Naive B cell (primary cell): Measurements from ENCODE around the gene SLC35F3. TPM values are rescaled to one million over a fixed set of nuclear protein-coding genes. Genes with fewer than 3 reads are reported as not detected.
A peak's percentile ranks its signal among the peaks of the same experiment; 100 is the strongest.
"Not testable (repeated sequence)": the region's sequence is repeated elsewhere in the genome, so short reads cannot be mapped to it uniquely, and the experiment has no call there.

ENCODE experiments used
- ATAC-seq, 2 donors: fragments of 150-1000 bp; cut with Tn5 transposase; 2 replicates each; pipeline ENCODE4 v1.10.0; 2021; ENCODE audit warnings: low read depth in 2 of 2, mild to moderate bottlenecking in 2 of 2, moderate library complexity in 2 of 2
- DNase-seq: peaks from one replicate; pipeline ENCODE4 v3.0.0; 2022
- H3K27ac Mint-ChIP-seq, 6 donors: one replicate each; pipeline ENCODE4 v1.8.0; 2020 to 2022; ENCODE audit warnings: mild to moderate bottlenecking in 6 of 6, mixed read lengths in 6 of 6, moderate library complexity in 5 of 6, inconsistent platforms in 2 of 6
- H3K27me3 Mint-ChIP-seq, 3 donors: one replicate each; pipeline ENCODE4 v1.8.0; 2021 to 2022; ENCODE audit warnings: mixed read lengths in 3 of 3, mild to moderate bottlenecking in 1 of 3
- H3K36me3 Mint-ChIP-seq, 2 donors: one replicate each; pipeline ENCODE4 v1.8.0; 2020 to 2022; ENCODE audit warnings: mixed read lengths in 2 of 2, inconsistent platforms in 1 of 2, mild to moderate bottlenecking in 1 of 2
- H3K4me1 Mint-ChIP-seq, 3 donors: one replicate each; pipeline ENCODE4 v1.8.0; 2020 to 2022; ENCODE audit warnings: mixed read lengths in 3 of 3, inconsistent platforms in 1 of 3, mild to moderate bottlenecking in 1 of 3, moderate library complexity in 1 of 3
- H3K4me3 Mint-ChIP-seq, 8 donors: one replicate each; pipeline ENCODE4 v1.8.0; 2020 to 2022; ENCODE audit warnings: mild to moderate bottlenecking in 8 of 8, mixed read lengths in 8 of 8, moderate library complexity in 8 of 8, inconsistent platforms in 2 of 8
- H3K9me3 Mint-ChIP-seq, 7 donors: one replicate each; pipeline ENCODE4 v1.8.0; 2020 to 2022; ENCODE audit warnings: mixed read lengths in 7 of 7, mild to moderate bottlenecking in 5 of 7, inconsistent platforms in 2 of 7, moderate library complexity in 1 of 7
- polyA plus RNA-seq, 6 donors: library from polyadenylated mRNA; unstranded; fragments of 300-500 nt; fragmentation: Illumina TruSeq; gene quantifications; one replicate each; pipeline ENCODE4 v1.2.3, GENCODE V29; 2021; ENCODE audit warnings: low read depth in 6 of 6

The SLC35F3 gene
- polyA plus RNA-seq, 6 donors from 2014 or later, result not detected

DNA sequence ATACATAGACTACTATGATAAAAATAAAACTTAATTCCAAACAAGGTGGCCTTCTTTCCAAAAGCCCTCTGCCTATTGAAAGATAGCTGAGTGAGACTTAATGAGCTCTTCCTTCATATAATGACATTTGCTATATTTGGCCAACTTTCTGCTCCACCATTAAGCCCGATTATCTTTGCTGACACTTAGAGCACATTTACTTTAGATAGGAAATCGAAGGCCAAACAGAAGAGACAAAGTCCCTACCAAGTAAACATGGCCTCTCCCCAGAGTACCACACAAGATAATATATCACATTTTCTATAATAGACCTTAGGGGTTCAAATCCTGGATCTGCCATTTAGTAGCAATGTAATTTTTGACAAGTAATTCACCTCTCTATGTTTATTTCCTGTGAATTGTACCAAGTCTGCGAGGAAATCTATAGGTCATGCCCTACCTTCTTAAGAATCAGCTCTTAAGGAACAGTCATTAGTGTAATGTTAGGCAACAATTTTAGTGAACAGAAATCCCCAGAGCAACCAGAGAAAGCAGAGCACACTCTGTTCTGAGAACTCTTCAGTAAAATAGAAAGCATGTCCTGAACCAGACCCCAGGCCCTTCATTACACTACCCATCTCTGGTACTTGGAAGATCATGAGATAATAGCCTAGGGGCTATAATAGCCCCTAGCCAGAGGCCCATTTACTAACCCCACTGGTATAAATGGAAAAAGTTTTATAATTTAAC, 451.5 kb downstream of the SLC35F3 start:
- Mint-ChIP-seq H3K36me3 (no peaks in the 10 kb centered on the region), H3K4me1 (no peaks in the 10 kb centered on the region), H3K9me3 (peaks cover 0 to 6% (median 0%) of the 10 kb centered on the region in 7 donors), H3K27ac (peak overlapping the region in 2 of 6 donors; percentile 36 to 66), H3K4me3 (peak overlapping the region in 6 of 8 donors; percentile 67 to 86 (median 82)), H3K27me3 (peaks cover 17 to 32% (median 22%) of the 10 kb centered on the region in 3 donors)
- no peak for DNase-seq
- ATAC-seq, result no peak

DNA sequence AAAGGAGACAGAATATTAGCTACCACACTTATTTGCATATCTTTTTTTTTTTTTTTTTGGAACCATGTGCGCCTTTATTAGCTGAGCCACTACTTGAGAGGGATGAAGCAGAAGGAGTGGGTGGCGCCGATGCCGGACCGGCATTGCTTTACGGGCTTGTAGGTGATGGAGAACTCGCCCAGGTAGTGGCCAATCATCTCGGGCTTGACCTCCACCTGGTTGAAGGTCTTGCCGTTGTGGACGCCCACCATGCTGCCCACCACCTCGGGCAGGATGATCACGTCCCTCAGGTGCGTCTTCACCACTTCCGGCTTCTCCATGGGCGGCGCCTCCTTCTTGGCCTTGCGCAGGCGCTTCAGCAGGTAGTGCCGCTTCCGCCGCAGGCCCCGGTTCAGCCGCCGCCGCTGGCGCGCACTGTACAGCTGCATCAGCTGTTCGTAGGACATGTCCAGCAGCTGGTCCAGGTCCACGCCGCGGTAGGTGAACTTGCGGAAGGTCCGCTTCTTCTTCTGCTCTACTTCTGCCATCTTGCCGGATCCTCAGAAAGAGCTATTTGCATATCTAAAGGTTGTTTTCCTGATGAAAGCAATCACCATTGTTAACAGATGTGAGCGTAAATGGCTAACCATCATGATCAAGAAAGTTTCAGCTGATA, 452.3 kb downstream of the SLC35F3 start:
- H3K4me3 Mint-ChIP-seq, result peak overlapping the region; percentile 67 to 88 (median 82)
- H3K27ac Mint-ChIP-seq, result peak overlapping the region in 5 of 6 donors; percentile 28 to 85 (median 76)
- H3K27me3 Mint-ChIP-seq, result peaks cover 14 to 36% (median 26%) of the 10 kb centered on the region in 3 donors

DNA sequence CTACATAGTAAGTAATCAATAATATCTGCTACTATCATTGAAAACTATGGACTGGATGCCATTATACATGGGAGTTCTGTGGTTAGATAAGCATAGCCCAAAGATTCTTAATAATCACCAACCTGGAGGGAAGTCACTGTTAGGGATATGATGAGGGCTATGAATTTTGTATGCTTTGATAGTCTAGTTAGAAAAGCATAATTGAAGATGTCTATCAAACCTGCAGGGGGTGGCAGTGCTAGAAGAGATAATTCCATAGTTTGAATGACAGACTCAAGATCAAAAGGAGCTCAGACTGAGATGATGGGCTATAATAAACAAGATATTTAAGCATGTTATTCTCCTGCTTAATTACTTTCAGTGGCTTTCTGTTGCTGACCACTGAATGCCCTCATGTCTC, 453.4 kb downstream of the SLC35F3 start:
- H3K9me3 Mint-ChIP-seq, result peaks cover 0 to 6% (median 0%) of the 10 kb centered on the region in 7 donors
- ATAC-seq (no peak), DNase-seq (no peak)
- peaks cover 8 to 36% (median 21%) of the 10 kb centered on the region in 3 donors for H3K27me3 Mint-ChIP-seq
- no peaks in the 10 kb centered on the region for H3K36me3 Mint-ChIP-seq
- H3K4me3 Mint-ChIP-seq, result peak overlapping the region in 4 of 8 donors; percentile 25 to 67 (median 50)
- H3K27ac Mint-ChIP-seq, result no peak overlapping the region
- H3K4me1 Mint-ChIP-seq, result no peaks in the 10 kb centered on the region

More for the DNA sequence above, 452.3 kb downstream of the SLC35F3 start:
- ATAC-seq (peak; percentile 61 to 72), DNase-seq (peak; percentile 38)
- not testable (repeated sequence) for H3K9me3 Mint-ChIP-seq, H3K4me1 Mint-ChIP-seq, H3K36me3 Mint-ChIP-seq

DNA sequence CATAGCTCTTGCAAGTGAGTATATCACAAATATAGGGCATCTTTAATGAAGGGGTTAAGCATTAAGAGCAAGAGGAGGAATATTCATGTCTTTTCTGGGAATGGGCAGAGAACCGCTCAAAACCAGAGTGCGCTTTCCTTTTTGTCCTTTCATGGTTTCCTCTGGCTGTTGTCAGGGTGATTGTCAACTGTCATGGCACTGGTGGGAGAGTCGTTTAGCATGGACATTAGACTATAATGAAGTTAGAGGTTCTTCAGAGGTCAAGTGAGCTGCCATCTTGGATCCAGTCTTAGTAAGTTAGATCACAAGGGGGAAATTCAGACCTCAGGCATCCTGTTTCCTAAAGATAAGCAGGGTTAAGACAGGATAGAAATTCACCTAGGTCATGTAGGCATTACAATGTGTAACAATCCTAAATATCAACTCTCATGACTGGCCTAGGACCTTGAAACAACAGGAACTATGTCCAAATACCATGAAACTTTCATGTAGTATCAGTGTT, 456.7 kb downstream of the SLC35F3 start:
- H3K36me3 Mint-ChIP-seq, result no peaks in the 10 kb centered on the region
- DNase-seq (no peak), ATAC-seq (no peak)
- H3K27ac Mint-ChIP-seq, result peak overlapping the region in 1 of 6 donors; percentile 10
- H3K4me1 Mint-ChIP-seq, result no peaks in the 10 kb centered on the region
- peaks cover 0 to 36% (median 11%) of the 10 kb centered on the region in 3 donors for H3K27me3 Mint-ChIP-seq
- H3K4me3 Mint-ChIP-seq, result no peak overlapping the region
- H3K9me3 Mint-ChIP-seq, result no peaks in the 10 kb centered on the region

DNA sequence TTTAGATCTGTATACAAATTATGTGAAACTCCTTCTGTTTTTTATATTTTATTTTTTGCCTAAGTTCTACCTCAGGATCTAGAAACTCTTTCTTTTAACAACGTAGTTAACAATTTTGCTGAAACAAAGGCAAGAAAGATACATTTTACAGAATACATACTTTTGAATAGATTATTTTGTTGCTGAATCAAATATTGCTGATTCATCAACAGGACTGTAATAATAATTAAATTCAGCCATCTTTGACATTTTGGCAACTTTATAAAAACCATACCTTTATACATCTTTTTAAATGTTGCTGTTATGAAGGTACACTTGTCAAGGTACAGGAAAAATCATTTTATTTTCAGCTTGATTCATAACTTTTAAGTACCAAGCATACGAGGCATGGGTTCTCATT, 458.1 kb downstream of the SLC35F3 start:
- Mint-ChIP-seq H3K36me3 (no peaks in the 10 kb centered on the region), H3K27me3 (peaks cover 0 to 40% (median 10%) of the 10 kb centered on the region in 3 donors), H3K9me3 (no peaks in the 10 kb centered on the region), H3K27ac (no peak overlapping the region), H3K4me1 (no peaks in the 10 kb centered on the region), H3K4me3 (no peak overlapping the region)
- ATAC-seq (no peak), DNase-seq (no peak)

DNA sequence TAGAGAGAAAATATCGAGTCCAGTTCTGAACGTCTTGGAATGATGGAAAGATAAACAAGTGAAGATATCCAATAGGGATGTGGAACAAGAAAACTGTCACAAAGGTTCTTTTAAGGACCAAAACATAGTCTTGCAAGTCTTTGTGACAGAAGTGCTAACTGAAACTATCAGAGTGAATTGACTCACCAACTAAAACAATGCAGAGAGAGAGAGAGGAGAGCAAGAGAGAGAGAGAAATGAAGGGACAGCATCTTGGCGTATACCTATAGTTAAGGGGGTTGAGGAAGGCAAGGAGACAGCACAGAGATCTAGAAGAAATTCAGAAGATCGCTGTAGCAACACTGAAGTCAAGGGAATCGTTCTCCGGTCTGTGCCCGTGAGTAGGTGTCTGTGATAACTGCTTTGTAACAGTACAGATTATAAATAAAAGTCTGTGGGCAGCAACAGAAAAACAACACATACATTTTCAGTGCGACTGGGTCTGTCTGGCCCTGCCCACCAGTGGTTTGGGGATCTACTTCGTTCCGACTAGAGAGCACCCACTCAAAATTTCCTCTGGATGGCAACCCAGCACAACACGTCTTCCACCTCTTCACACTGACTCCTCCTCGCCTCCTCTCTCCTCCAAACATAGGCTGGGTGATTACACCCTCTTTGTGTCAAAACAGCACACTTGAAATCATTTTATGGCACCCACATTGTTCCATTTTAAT, 464.0 kb downstream of the SLC35F3 start:
- no peak for DNase-seq
- no peak overlapping the region for H3K4me3 Mint-ChIP-seq
- H3K27me3 Mint-ChIP-seq, result peaks cover 0 to 15% (median 5%) of the 10 kb centered on the region in 3 donors
- H3K9me3 Mint-ChIP-seq, result no peaks in the 10 kb centered on the region
- H3K27ac Mint-ChIP-seq, result peak overlapping the region in 1 of 6 donors; percentile 44
- H3K36me3 Mint-ChIP-seq, result no peaks in the 10 kb centered on the region
- peaks cover 0 to 19% (median 10%) of the 10 kb centered on the region in 3 donors for H3K4me1 Mint-ChIP-seq
- ATAC-seq, result no peak

DNA sequence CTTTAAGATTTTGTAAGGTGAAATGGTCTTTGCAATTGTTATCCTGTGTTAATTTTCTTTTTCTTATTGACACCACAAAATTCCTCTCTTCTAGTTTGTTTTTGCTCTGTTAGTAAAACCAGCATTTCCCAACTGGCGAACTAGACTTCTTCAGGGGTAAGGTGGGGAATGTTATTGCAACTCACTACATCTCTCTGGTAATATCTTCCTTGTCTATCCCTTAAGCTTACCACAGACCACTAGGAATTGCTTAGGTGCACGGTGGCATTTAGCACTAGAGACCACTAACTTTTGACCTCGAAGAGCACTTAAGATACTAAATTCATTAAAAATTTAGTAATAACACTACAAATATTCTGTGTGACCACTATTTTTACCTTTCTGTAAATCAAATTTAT, 464.6 kb downstream of the SLC35F3 start:
- no peaks in the 10 kb centered on the region for H3K9me3 Mint-ChIP-seq
- H3K27ac Mint-ChIP-seq, result peak overlapping the region in 1 of 6 donors; percentile 2
- H3K4me1 Mint-ChIP-seq, result peaks cover 5 to 24% (median 10%) of the 10 kb centered on the region in 3 donors
- H3K36me3 Mint-ChIP-seq, result no peaks in the 10 kb centered on the region
- no peak for DNase-seq
- no peak overlapping the region for H3K4me3 Mint-ChIP-seq
- H3K27me3 Mint-ChIP-seq, result peaks cover 0 to 15% (median 5%) of the 10 kb centered on the region in 3 donors
- no peak for ATAC-seq

DNA sequence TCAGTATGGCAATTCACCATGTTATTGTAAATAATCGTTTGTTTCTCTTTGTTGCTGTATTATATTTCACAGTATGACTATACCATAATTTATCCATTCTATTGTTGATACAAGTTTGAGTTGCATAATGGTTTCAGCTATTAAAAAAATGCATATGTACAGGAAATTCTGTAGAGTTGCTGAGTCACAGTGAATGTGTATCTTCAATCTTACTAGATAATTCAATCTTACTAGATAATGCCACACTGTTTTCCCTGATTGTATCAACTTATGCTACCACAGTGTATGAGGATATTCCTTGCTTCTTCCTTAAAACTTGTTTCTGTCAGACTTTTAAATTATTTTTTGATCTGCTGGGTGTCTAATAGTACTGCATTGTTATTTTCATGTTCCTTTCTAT, 465.3 kb downstream of the SLC35F3 start:
- Mint-ChIP-seq H3K4me1 (peaks cover 12 to 32% (median 17%) of the 10 kb centered on the region in 3 donors), H3K9me3 (no peaks in the 10 kb centered on the region), H3K36me3 (no peaks in the 10 kb centered on the region), H3K27me3 (peaks cover 0 to 15% (median 5%) of the 10 kb centered on the region in 3 donors), H3K27ac (no peak overlapping the region), H3K4me3 (peak overlapping the region in 1 of 8 donors; percentile 8)
- ATAC-seq (no peak), DNase-seq (no peak)

DNA sequence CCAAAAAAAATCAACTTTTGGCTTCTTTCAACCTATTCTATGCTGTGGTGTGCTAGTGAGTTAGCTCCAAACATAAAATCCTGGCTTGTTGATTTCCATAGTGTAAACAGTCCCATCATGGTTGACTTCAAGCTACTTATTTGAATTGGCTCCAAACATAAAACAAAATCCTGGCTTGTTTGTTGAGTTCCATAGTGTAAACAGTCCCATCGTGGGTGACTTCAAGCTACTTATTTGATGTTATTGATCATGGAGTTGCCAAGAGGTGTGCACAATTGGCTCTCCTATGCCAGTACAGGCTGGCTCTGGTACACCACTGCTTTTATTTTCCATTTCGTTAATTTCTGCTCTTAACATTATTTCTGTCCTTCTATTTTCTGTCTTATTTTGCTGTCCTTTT, 466.9 kb downstream of the SLC35F3 start:
- DNase-seq (no peak), ATAC-seq (no peak)
- H3K27ac Mint-ChIP-seq, result peak overlapping the region in 1 of 6 donors; percentile 74
- H3K27me3 Mint-ChIP-seq, result peaks cover 0 to 5% (median 5%) of the 10 kb centered on the region in 3 donors
- peaks cover 20 to 42% (median 22%) of the 10 kb centered on the region in 3 donors for H3K4me1 Mint-ChIP-seq
- H3K4me3 Mint-ChIP-seq, result peak overlapping the region in 2 of 8 donors; percentile 95 to 99
- peaks cover 6 to 8% of the 10 kb centered on the region in 2 donors for H3K36me3 Mint-ChIP-seq
- no peaks in the 10 kb centered on the region for H3K9me3 Mint-ChIP-seq

DNA sequence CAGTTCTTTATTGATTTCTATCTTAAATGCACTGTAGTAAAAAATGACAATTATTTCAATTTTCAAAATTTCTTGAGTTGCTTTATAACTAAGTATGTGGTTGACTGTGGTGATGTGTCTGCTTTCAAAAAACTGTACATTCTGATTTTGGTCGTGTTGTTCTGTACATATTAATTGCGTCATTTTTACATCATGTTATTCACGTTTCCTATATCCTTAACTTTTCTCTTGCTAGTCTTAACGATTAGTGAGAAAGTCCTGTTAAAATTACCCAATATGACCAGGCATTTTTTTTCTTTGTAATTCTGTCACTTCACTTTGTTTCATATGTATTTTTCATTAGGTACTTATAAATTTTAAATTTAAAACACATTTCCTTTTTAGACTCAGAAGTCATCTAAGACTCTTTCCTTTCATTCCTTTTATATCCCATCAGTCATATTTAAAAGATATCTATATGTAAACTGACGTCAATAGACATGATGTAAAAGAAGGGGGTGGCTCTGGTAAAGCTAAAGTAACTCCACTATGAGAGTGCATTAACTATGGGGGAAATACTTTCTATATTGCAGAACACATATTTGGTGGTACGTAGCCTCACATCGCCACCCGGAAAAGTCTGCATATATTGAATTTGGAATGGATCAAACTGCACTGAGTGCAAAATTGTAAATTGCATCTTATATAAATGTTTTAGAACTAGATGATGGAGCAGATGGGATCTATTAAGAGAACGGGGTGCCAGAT, 467.7 kb downstream of the SLC35F3 start:
- ATAC-seq (no peak), DNase-seq (no peak)
- peak overlapping the region; percentile 96 to 100 (median 98) for H3K27ac Mint-ChIP-seq
- peak overlapping the region; percentile 92 to 99 (median 98) for H3K4me3 Mint-ChIP-seq
- peaks cover 0 to 5% (median 4%) of the 10 kb centered on the region in 3 donors for H3K27me3 Mint-ChIP-seq
- peaks cover 27 to 48% (median 28%) of the 10 kb centered on the region in 3 donors for H3K4me1 Mint-ChIP-seq
- H3K9me3 Mint-ChIP-seq, result no peaks in the 10 kb centered on the region
- H3K36me3 Mint-ChIP-seq, result peaks cover 13 to 14% of the 10 kb centered on the region in 2 donors

DNA sequence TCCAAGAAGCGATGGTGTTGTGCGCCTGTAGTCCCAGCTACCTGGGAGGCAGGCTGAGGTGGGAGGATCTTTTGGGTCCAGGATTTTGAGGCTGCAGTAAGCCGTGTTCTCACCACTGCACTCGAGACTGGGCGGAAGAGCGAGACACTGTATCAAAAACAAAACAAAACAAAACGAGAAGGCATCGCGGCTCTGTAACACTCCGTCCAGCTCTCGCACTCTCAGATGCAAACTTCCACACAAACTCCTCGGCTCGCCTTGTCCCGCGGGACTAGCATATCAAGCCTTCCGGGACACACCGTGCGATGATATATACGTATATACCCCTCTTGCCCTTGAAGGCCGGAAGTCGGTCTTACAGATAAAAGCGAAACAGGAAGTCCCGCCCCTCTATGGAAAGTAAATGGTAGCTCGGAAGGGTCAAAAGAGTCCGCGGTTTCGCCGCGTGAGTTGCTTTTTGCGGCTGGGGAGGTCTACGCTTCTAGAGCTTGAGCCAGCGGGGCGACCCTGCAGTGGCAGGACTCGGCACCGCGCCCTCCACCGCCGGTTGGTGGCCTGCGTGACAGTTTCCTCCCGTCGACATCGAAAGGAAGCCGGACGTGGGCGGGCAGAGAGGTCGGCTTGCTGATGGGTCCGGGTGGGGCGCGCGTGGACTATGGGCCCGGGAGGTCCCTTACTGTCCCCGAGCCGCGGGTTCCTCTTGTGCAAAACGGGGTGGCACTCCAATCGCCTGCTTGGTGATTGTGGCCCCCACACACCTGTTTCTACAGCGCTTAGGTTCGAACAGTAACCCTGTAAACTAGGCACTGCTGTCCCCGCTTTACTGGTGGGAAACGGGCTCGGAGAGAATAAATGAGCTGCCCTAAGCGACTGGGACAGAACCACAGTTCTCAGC, 468.8 kb downstream of the SLC35F3 start, which contains the start of gene COA6:
Gene COA6 (plus strand): TSS at position 393 of the 895 bp plus-strand sequence. CDS start 11 bp downstream, at position 404.
- Mint-ChIP-seq H3K4me1 (peaks cover 30 to 50% (median 39%) of the 10 kb centered on the region in 3 donors), H3K36me3 (peaks cover 21 to 23% of the 10 kb centered on the region in 2 donors), H3K27me3 (peaks cover 0 to 2% (median 0%) of the 10 kb centered on the region in 3 donors), H3K27ac (peak within 1 kb of the TSS; percentile 96 to 100 (median 98)), H3K4me3 (peak within 1 kb of the TSS; percentile 92 to 99 (median 98)), H3K9me3 (no peaks in the 10 kb centered on the region)
- DNase-seq, result peak; percentile 92
- peak; percentile 83 to 84 for ATAC-seq

DNA sequence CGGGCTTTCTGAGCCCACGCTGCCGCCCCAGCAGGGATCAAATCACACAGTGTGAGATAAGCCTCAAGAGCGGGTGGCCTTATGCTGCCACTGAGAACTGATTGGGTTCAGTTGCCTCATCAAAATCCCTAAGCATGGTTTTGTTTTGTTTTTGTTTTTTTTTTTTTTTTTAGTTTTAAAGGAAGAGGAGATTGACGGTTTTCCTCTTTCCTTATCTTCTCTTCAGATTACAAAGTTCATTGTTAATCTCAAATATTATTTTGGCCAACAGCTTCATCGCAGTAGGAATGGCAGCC, 469.4 kb downstream of the SLC35F3 start:
- H3K4me1 Mint-ChIP-seq, result peaks cover 31 to 50% (median 40%) of the 10 kb centered on the region in 3 donors
- ATAC-seq (peak; percentile 13 to 17), DNase-seq (no peak)
- H3K27me3 Mint-ChIP-seq, result no peaks in the 10 kb centered on the region
- H3K36me3 Mint-ChIP-seq, result peaks cover 24 to 29% of the 10 kb centered on the region in 2 donors
- peak overlapping the region; percentile 92 to 99 (median 98) for H3K4me3 Mint-ChIP-seq
- H3K27ac Mint-ChIP-seq, result peak overlapping the region; percentile 96 to 100 (median 98)
- H3K9me3 Mint-ChIP-seq, result peaks cover 0 to 1% (median 0%) of the 10 kb centered on the region in 7 donors
